ENCODE measurements around the gene ETV1. TPM values are rescaled to one million over a fixed set of nuclear protein-coding genes. Genes with fewer than 3 reads are reported as not detected.
A peak's percentile ranks its signal among the peaks of the same experiment; 100 is the strongest.
"Not testable (repeated sequence)": the region's sequence is repeated elsewhere in the genome, so short reads cannot be mapped to it uniquely, and the experiment has no call there.

ETV1 gene
- total RNA-seq, 4 donors from 2014 or later, result 4.2 to 11.5 (median 7.3) TPM

- H3K27ac ChIP-seq, result no peak overlapping the region
- 96 to 100% methylated on average over 2 of the region's 2 CpGs for WGBS, 2 donors (ENCODE audit: low coverage in 1 of 2)
Observed at GRCh38 chr7:13932131-13932530, 57.3 kb downstream of the ETV1 start.

DNA sequence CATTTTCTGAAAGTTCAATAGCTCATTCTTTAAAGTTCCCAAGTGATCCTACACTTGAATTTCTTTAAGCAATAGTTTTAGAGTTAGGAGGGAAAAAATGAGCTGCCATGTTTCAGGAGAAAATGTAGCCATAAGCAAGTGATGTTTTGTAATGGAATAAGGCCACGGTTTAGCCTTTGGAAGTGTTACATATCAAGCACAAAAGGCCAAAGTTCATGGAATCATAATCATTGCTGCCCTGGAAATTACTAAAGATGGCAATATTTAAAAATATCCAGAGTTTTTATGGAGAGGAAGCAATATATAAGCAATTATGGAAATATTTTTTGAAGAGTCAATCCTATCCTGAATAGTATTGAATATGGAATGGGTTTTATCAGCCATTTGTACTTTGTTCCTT, 68.4 kb downstream of the ETV1 start:
- 44 to 53% methylated on average over 1 of the region's 1 CpG for WGBS, 2 donors (ENCODE audit: low coverage in 1 of 2)
- H3K9me3 ChIP-seq, result no peaks in the 10 kb centered on the region
- H3K27me3 ChIP-seq, result no peaks in the 10 kb centered on the region
- H3K27ac ChIP-seq, result no peak overlapping the region
- no peak for ATAC-seq
- H3K36me3 ChIP-seq, result no peaks in the 10 kb centered on the region
- TF ChIP-seq CTCF (IDR thresholded peaks at IDR 0.05), result no peak
- TF ChIP-seq EP300 (IDR thresholded peaks at IDR 0.05), result no peak
- TF ChIP-seq POLR2AphosphoS5 (IDR thresholded peaks at IDR 0.05), result no peak
- no peak for TF ChIP-seq POLR2A (IDR thresholded peaks at IDR 0.05)
- H3K4me1 ChIP-seq, result peaks cover 0 to 9% (median 3%) of the 10 kb centered on the region in 3 donors
- no peak overlapping the region for H3K4me3 ChIP-seq

More at GRCh38 chr7:13932131-13932530, 57.3 kb downstream of the ETV1 start:
- Histone ChIP-seq H3K4me3 (no peak overlapping the region), H3K9me3 (no peaks in the 10 kb centered on the region), H3K36me3 (no peaks in the 10 kb centered on the region), H3K27me3 (no peaks in the 10 kb centered on the region), H3K4me1 (peaks cover 0 to 25% (median 6%) of the 10 kb centered on the region in 3 donors)
- ATAC-seq, result no peak
- TF ChIP-seq CTCF (IDR thresholded peaks at IDR 0.05) (no peak), POLR2A (IDR thresholded peaks at IDR 0.05) (no peak)

DNA sequence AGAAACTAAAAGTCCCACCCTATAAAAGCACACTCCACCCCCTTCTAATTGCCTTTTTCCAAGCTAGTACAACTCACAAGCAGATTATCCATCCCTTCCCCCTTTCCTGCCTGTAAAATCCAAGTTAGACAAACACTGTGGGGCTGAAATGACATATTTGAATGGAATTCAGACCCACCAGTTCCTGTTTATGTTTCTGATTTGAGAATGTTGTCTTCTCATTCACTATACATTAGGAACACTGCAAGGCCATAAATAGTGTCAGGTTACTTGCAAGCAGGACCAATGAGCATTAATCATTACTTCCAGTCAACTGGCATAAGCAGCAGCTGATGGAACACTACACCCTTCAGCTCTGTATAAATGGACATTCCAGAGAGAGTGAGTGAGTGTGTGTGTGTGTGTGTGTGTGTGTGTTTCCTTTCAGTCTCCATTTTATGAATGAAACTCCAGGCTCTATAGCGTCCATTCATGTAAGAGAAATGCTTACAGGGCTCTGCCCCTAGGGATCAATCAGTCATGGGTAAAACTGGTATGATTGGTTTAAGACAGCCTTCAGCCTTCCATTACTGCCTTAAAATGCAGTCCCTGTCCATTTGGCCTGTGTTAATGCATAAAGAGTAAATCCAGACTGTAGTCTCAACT, 69.3 kb downstream of the ETV1 start:
- Histone ChIP-seq H3K4me1 (peaks cover 0 to 9% (median 3%) of the 10 kb centered on the region in 3 donors), H3K27ac (peak overlapping the region in 3 of 4 donors; percentile 3 to 39 (median 10)), H3K36me3 (no peaks in the 10 kb centered on the region), H3K4me3 (no peak overlapping the region), H3K27me3 (no peaks in the 10 kb centered on the region), H3K9me3 (no peaks in the 10 kb centered on the region)
- 11% methylated on average over 1 of the region's 1 CpG; no CpG with 5 or more reads in 1 of the 2 donors for WGBS, 2 donors (ENCODE audit: low coverage in 1 of 2)
- ATAC-seq, result peak; percentile 69
- TF ChIP-seq POLR2AphosphoS5 (IDR thresholded peaks at IDR 0.05), result no peak
- TF ChIP-seq EP300 (IDR thresholded peaks at IDR 0.05), result no peak
- no peak for TF ChIP-seq CTCF (IDR thresholded peaks at IDR 0.05)
- no peak for TF ChIP-seq POLR2A (IDR thresholded peaks at IDR 0.05)

GRCh38 chr7:13918333-13918732, 71.1 kb downstream of the ETV1 start:
- H3K9me3 ChIP-seq, ATAC-seq, H3K27me3 ChIP-seq, H3K36me3 ChIP-seq, H3K27ac ChIP-seq, H3K4me3 ChIP-seq, H3K4me1 ChIP-seq: not testable (repeated sequence)
- WGBS, 2 donors (ENCODE audit: low coverage in 1 of 2), result 100% methylated on average over 1 of the region's 3 CpGs

- ATAC-seq, H3K4me3 ChIP-seq, H3K9me3 ChIP-seq, H3K27me3 ChIP-seq, H3K4me1 ChIP-seq, H3K36me3 ChIP-seq, H3K27ac ChIP-seq: not testable (repeated sequence)
- WGBS, 2 donors (ENCODE audit: low coverage in 1 of 2), result 80 to 98% methylated on average over 5 to 6 of the region's 7 CpGs
Observed at GRCh38 chr7:13917103-13917502, 72.4 kb downstream of the ETV1 start.

- peaks cover 0 to 9% (median 3%) of the 10 kb centered on the region in 3 donors for H3K4me1 ChIP-seq
- H3K36me3 ChIP-seq, result no peaks in the 10 kb centered on the region
- TF ChIP-seq POLR2A (IDR thresholded peaks at IDR 0.05), result no peak
- no peak for TF ChIP-seq EP300 (IDR thresholded peaks at IDR 0.05)
- TF ChIP-seq POLR2AphosphoS5 (IDR thresholded peaks at IDR 0.05), result no peak
- TF ChIP-seq CTCF (IDR thresholded peaks at IDR 0.05), result no peak
- no peaks in the 10 kb centered on the region for H3K9me3 ChIP-seq
- no peak overlapping the region for H3K27ac ChIP-seq
- H3K27me3 ChIP-seq, result no peaks in the 10 kb centered on the region
- WGBS, 2 donors (ENCODE audit: low coverage in 1 of 2), result 57 to 67% methylated on average over 2 of the region's 2 CpGs
- no peak for ATAC-seq
- no peak overlapping the region for H3K4me3 ChIP-seq
Observed at GRCh38 chr7:13915891-13916290, 73.6 kb downstream of the ETV1 start.
